Colon (tissue), 2 donors: ENCODE measurements around the gene CNTF.
"Not testable (repeated sequence)": the region's sequence is repeated elsewhere in the genome, so short reads cannot be mapped to it uniquely, and the experiment has no call there.

Experiments
- FAIRE-seq: peaks from 2 replicates; lab custom pipeline; 2012; peaks lifted over from hg19 to GRCh38; lab: Jason Lieb, UNC
- donor health status: control.
- donor health status: control.

Gene CNTF

GRCh38 chr11:58622344-58622743, at the start of gene CNTF:
Gene CNTF (plus strand): TSS chr11:58622665. CDS start chr11:58622753, 88 bp downstream.
- no peak for FAIRE-seq

GRCh38 chr11:58572906-58573305, 49.6 kb upstream of the CNTF start:
- not testable (repeated sequence) for FAIRE-seq

GRCh38 chr11:58573451-58574104, 48.9 kb upstream of the CNTF start:
- no peak for FAIRE-seq

- FAIRE-seq, result no peak
These were observed 47.6 kb upstream of the CNTF start for GRCh38 chr11:58574881-58575280.

GRCh38 chr11:58575377-58576020, 47.0 kb upstream of the CNTF start, which contains the start of gene LPXN:
Gene LPXN (minus strand): TSS chr11:58575856. CDS start chr11:58575772, 84 bp downstream.
- no peak for FAIRE-seq

- FAIRE-seq, result no peak
These were observed 45.5 kb upstream of the CNTF start for GRCh38 chr11:58576887-58577471.

- no peak for FAIRE-seq
These were observed 44.8 kb upstream of the CNTF start for GRCh38 chr11:58577555-58578135.

- FAIRE-seq, result peak; percentile 97
These were observed 44.3 kb upstream of the CNTF start for GRCh38 chr11:58578136-58578634.

- FAIRE-seq, result no peak
These were observed 43.8 kb upstream of the CNTF start, which contains the start of gene ZFP91 for GRCh38 chr11:58578635-58579191. Gene ZFP91 (plus strand): TSS chr11:58579063. CDS start chr11:58579282, 219 bp downstream.

GRCh38 chr11:58579192-58580129, 43.0 kb upstream of the CNTF start:
- FAIRE-seq, result no peak

GRCh38 chr11:58580311-58580710, 42.2 kb upstream of the CNTF start:
- no peak for FAIRE-seq

- FAIRE-seq, result no peak
These were observed 40.0 kb upstream of the CNTF start for GRCh38 chr11:58582437-58582836.

GRCh38 chr11:58586998-58587397, 35.5 kb upstream of the CNTF start:
- no peak for FAIRE-seq

GRCh38 chr11:58591659-58592058, 30.8 kb upstream of the CNTF start:
- FAIRE-seq, result no peak

- no peak for FAIRE-seq
These were observed 29.5 kb upstream of the CNTF start for GRCh38 chr11:58592760-58593472.

GRCh38 chr11:58594826-58595225, 27.6 kb upstream of the CNTF start:
- FAIRE-seq, result peak; percentile 28

- FAIRE-seq, result no peak
These were observed 25.8 kb upstream of the CNTF start for GRCh38 chr11:58596621-58597020.

- FAIRE-seq, result no peak
These were observed 24.9 kb upstream of the CNTF start for GRCh38 chr11:58597486-58598144.

GRCh38 chr11:58600510-58600909, 22.0 kb upstream of the CNTF start:
- no peak for FAIRE-seq
